ENCODE results near the gene TLR9. TPM values are rescaled to one million over a fixed set of nuclear protein-coding genes. Genes with fewer than 3 reads are reported as not detected.
A peak's percentile ranks its signal among the peaks of the same experiment; 100 is the strongest.
"Not testable (repeated sequence)": the region's sequence is repeated elsewhere in the genome, so short reads cannot be mapped to it uniquely, and the experiment has no call there.

The TLR9 gene
- total and polyA plus RNA-seq, 12 donors, result 0.06 to 0.46 (median 0.28) TPM; not detected in 3

DNA sequence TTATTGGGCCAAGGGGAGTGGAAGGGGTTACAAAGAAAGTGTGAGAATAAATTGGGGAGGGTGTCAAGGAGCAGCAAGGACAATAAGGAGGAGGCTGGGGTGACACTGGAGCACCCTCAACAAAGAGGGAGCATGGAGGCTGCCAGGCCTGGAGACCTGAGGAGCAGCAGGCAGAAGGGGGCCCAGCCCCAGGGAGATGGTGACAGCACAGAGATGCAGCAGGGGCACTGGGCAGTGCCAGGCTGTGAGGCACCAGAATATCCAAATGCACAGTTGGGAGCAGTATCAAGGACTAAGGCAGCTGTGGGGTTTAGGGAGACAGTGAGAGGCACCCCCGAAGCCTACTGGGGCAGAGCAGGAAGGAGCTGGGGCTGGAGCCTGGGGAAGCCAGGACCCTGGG lies 46.9 kb downstream of the TLR9 start:
- peaks cover 4 to 25% (median 17%) of the 10 kb centered on the region in 9 donors for H3K4me1 ChIP-seq
- 96 to 100% methylated on average over 1 of the region's 1 CpG for WGBS, 2 donors
- no peak overlapping the region for H3K4me3 ChIP-seq
- H3K36me3 ChIP-seq, result no peaks in the 10 kb centered on the region
- DNase-seq, result no peak
- intact Hi-C loops (cut with DNase I), result no loop called here
- H3K27me3 ChIP-seq, result no peaks in the 10 kb centered on the region
- TF ChIP-seq, protein P1, sequence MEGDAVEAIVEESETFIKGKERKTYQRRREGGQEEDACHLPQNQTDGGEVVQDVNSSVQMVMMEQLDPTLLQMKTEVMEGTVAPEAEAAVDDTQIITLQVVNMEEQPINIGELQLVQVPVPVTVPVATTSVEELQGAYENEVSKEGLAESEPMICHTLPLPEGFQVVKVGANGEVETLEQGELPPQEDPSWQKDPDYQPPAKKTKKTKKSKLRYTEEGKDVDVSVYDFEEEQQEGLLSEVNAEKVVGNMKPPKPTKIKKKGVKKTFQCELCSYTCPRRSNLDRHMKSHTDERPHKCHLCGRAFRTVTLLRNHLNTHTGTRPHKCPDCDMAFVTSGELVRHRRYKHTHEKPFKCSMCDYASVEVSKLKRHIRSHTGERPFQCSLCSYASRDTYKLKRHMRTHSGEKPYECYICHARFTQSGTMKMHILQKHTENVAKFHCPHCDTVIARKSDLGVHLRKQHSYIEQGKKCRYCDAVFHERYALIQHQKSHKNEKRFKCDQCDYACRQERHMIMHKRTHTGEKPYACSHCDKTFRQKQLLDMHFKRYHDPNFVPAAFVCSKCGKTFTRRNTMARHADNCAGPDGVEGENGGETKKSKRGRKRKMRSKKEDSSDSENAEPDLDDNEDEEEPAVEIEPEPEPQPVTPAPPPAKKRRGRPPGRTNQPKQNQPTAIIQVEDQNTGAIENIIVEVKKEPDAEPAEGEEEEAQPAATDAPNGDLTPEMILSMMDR (IDR thresholded peaks at IDR 0.05), result no peak
- H3K27ac ChIP-seq, result no peak overlapping the region
- no peak for ATAC-seq
- H3K9me3 ChIP-seq, result no peaks in the 10 kb centered on the region

DNA sequence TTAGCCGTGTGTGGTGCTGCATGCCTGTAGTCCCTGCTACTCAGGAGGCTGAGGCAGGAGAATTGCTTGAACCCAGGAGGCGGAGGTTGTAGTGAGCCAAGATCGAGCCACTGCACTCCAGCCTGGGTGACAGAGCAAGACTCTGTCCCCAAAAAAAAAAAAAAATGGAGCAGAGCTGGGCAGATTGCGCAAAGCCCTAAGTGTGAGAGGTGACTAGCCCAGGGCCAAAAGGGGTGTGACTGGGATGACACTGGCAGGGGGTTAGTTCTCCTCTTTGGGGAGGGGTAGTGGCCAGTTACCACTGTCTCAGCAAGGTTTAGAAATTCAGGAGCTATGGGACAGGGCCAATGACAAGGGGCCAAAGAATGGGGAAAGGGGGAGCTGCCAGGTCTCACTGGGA lies 47.3 kb downstream of the TLR9 start:
- 94 to 95% methylated on average over 4 of the region's 4 CpGs for WGBS, 2 donors
- ATAC-seq; intact Hi-C loops (cut with DNase I); H3K9me3 ChIP-seq; H3K27me3 ChIP-seq; H3K36me3 ChIP-seq; H3K27ac ChIP-seq; H3K4me3 ChIP-seq; DNase-seq: not testable (repeated sequence)
- H3K4me1 ChIP-seq, result peaks cover 4 to 21% (median 17%) of the 10 kb centered on the region in 9 donors

DNA sequence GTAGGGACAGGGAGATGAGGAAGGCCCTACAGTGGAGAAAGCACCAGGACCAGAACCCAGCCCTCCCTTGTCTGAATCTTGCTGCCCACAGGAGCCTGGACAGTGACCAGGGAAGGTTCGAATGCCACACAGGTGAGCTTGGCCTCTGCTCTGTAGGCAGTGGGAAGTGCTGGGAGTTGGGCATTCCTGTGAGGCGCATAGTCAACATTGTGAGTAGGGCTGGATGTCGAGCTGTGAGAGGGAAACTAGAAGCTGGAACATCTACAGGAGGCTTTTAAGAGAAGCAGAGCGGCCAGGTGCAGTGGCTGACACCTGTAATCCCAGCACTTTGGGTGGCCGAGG lies 47.8 kb downstream of the TLR9 start:
- H3K4me1 ChIP-seq, result peaks cover 4 to 17% (median 14%) of the 10 kb centered on the region in 9 donors
- H3K27ac ChIP-seq, result no peak overlapping the region
- no peaks in the 10 kb centered on the region for H3K27me3 ChIP-seq
- TF ChIP-seq, protein P1 (IDR thresholded peaks at IDR 0.05), result no peak
- intact Hi-C loops (cut with DNase I), result no loop called here
- WGBS, 2 donors, result 91 to 92% methylated on average over 5 of the region's 5 CpGs
- DNase-seq, result no peak
- no peaks in the 10 kb centered on the region for H3K36me3 ChIP-seq
- no peaks in the 10 kb centered on the region for H3K9me3 ChIP-seq
- ATAC-seq, result no peak
- H3K4me3 ChIP-seq, result no peak overlapping the region

DNA sequence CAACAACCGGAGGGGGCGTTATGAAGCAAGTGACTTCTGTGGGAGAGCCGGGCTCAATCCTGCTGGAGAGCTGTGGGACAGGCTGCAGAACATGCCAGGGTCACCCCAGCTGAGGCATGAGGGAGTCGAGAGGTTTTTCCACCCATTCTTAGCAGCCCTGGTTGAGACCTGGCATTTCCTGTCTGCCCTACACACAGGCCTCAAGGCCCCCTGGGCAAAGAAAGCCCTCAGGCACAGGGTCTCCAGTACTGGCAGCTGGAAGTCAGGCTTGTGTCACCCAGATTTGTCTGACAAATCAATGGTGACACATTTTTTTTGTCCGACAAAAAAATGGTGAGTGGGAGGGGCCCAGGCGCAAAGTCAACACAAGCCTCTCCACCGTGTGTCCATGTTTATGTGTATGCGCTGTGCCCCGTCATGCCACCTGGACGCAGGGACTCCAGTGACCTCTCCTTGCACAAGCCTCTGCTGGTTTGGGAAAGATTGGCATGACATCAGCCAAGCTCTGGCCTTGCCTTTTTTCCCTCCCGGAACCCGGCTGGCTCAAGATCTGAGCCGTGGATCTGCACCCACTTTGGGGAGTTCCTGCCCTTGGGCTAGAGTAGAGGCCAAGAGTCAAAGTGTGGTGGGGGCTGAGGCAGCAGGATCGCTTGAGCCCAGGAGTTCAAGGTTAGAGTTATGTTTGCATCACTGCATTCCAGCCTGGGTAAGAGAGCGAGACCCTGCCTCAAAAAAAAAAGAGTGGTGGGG lies 48.3 kb downstream of the TLR9 start:
- WGBS, 2 donors, result 77 to 80% methylated on average over 15 of the region's 15 CpGs
- DNase-seq (no peak), ATAC-seq (peak in 1 of 8 donors; percentile 11)
- intact Hi-C loops (cut with DNase I), result no loop called here
- Histone ChIP-seq H3K27me3 (no peaks in the 10 kb centered on the region), H3K4me3 (no peak overlapping the region), H3K9me3 (no peaks in the 10 kb centered on the region), H3K4me1 (peaks cover 3 to 11% (median 8%) of the 10 kb centered on the region in 9 donors), H3K27ac (no peak overlapping the region), H3K36me3 (no peaks in the 10 kb centered on the region)
- TF ChIP-seq, protein P1 (IDR thresholded peaks at IDR 0.05), result no peak

DNA sequence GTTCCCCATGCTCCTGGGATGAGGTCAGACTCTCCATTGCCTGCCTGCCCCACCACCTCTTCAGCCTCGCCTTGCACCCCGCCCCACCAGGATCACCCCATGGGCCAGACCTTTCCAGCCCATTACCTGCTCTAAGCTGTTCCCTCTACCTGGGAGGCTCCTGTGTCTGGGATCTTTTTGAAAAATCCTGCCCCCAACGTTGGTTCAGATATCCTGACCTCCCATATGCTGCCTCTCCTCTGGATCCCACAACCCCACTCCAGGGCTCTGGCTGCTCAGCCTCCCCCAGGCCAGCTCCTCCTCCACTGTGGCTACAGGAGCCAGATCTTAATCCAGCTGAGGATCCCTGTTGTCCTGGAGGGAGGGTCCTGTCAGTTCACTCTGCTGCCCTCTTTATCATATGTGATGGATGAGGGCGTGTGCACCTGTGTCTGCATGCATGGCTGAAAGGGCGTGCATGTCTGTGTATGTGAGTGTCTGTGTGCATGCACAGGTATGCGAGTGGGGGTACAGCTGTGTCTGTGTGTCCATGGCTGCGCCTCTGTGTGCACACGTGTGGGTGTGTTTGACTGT lies 49.2 kb downstream of the TLR9 start:
- Histone ChIP-seq H3K4me3 (no peak overlapping the region), H3K9me3 (no peaks in the 10 kb centered on the region), H3K4me1 (peaks cover 0 to 3% (median 0%) of the 10 kb centered on the region in 9 donors), H3K36me3 (no peaks in the 10 kb centered on the region), H3K27me3 (no peaks in the 10 kb centered on the region), H3K27ac (no peak overlapping the region)
- DNase-seq (no peak), ATAC-seq (no peak)
- 88 to 92% methylated on average over 8 of the region's 8 CpGs for WGBS, 2 donors
- TF ChIP-seq, protein P1 (IDR thresholded peaks at IDR 0.05), result no peak
- intact Hi-C loops (cut with DNase I), result no loop called here
